HK-2 (cell line): Measurements from ENCODE around the gene SBSN.

Source experiments
- DNase-seq: peaks from one replicate; pipeline ENCODE4 v3.0.0-alpha.2; 2018; ENCODE audit not compliant: unreplicated experiment

Gene SBSN

DNA sequence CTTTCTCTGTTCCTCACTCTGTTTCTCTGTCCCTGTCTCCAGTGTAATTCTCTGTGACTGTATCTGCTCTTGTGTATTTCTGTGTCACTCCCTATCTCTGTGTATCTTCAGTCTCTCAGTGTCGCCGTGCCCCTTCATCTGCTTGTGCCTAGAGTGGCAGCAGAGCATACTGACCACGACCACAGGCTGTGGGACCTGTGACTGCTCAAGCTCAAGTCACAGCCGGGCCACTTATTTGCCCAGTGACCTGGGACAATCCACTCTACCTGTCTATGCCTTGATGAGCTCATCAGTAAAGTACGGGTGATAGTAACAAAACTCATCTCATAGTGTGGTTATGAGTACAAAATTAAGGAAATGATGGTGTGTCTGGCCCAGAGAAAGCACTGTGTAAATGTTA lies 26.0 kb upstream of the SBSN start:
- no peak for DNase-seq

DNA sequence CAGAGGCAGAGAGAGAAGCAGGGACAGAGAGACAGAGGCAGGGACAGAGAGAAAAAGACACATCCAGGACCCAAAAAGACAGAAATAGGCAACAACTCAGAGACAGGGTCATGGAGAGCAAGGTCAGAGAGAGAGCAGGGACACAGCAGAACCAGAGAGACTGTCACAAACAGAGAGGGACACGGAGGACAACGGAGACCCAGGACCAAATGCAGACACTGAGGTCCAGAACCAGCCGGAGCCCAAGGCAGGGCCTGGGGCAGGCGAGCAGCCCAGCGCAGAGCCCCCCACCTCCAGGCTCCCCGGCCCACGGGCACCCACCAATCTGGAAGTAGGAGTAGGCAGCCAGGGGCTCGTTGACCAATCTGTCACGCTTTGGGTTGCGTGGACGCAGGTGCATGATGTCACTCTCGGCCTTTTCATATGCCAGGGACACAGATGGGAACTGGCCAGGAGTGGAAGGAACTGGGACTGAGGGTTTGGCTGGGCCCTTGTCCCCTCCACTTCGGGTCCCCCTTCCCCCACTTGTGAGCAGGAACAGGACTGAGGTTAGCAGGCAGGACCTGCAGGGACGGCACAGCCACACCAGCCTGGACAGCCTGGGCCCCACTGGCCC lies 25.4 kb upstream of the SBSN start:
- DNase-seq: no peak

DNA sequence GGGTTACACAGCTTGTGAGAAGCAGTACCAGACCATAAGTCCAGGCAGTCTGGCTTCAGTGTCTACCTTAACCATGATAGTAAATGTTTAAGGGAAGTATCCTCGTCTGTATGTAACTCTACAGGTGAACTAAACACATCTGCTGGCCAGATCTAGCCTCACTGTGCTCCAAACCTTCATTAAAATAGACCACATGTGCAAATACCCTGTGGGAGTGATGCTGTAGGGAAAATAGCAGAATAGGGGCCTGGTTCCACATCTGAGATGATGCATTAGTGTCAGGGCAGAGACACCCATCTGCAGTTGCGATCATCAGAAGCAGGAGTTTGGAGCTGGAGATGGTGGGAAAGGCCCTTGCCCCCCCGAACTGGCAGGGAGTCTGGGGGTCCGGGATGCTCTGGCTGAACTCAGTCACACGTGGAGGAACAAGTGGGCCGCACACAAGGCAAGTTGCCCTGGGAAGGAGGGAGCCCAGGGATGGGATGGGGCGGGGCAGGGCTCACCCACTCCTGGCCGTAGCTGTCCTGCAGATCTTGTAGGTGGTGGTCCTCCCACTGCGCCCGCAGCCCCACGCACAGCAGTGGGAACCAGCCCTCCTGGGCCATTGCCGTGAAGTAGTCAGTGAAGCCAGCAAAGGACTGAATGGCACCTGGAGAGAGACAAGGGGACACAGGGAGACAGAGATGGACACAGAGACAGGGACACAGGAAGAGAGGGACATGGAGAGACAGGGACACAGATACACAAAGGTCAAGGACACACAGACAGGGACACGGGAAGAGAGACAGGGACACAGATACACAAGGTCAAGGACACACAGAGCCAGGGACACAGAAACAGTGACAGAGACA lies 24.6 kb upstream of the SBSN start:
- no peak for DNase-seq

DNA sequence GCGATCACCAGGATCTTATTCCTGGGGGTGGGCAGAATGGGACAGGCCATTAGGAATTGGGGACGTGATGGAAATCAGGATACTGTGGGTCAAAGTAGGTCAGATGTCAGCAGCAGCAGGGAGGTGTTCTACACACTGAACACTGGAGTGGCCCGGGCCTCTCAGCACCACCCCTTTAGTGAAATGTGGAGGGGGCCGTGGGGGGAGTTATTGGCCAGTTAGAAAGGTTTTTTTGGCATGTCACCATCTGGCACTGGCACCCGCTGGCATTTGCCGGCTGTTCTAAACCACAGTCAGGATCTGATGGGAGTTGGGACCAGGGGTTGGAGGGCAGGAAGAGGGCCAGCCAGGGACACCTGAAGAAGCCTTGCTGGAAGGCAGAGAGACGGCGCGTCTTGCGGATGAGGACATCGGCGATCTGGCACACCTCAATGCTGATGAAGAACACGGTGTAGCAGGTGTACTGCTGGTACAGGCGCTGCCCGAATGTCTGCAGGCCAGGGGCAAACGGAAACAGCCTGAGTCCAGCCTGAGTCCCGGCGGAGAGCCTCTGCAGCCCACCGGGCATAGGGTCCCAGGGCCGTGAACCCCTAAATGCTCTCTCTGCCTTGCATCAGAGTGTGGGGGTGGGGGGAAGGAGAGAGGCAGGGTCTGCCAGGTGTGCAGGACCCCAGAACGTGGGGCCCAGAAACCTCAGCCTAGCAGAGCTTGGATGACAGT lies 23.1 kb upstream of the SBSN start:
- no peak for DNase-seq

DNA sequence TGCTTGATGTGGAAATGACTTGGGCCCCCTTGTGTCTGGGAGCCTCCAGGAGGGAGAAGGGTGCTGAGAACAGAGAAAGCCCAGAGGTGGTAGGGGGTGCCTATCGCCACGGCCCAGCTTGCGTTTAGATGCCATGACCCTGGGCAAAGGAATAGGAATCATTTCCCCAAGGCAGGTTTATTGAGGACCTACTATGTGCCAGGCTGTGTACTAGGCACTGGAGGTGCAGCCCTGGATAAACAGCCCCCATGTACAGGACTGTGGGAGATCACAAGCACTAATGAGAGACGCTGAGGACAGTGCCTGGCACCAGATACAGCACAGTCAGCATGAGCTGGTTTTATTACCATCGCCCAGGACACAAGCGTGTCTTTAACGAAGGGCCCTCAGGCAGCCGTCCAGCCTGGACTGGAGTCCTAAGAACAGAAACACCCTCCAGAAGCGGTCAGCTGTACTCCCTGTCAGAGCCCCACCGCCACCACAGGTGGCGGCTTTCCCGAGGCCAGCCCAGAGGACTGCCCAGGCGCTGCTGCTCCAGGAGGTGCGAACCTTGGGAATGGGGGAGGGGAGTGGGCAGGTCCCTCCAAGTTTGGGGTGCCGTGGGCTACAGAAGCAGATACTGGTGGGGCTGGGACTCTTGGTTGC lies 21.9 kb upstream of the SBSN start:
- no peak for DNase-seq

DNA sequence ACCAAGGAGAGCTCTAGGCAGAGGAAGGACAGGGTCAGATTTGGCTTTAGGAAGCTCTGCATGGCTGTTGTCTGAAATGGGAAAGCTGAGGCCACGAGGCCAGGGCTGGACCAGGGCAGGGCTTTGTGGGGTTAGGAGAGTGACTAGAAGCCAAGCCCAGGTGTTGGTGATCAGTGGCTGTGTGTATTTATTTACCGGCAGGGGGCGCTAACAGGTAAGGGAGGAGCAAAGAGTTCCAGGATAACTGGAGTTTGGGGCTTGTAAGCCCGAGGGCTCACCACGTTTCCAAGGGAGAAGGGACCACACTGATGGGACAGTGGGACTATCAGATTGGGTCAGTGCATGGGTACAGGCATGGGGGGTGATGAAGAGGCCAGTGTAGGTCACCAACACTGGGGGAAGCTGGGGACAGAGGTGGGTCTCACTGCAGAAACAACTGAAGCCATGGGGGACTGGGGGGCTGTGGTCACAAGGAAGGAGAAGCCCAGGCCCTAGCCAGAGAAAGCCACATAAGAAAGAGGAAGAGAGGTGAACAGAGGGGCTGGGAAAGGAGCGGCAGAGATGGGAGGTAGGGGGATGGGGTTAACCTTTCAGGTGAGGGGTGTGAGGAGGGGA lies 21.2 kb upstream of the SBSN start:
- DNase-seq: peak; percentile 60

DNA sequence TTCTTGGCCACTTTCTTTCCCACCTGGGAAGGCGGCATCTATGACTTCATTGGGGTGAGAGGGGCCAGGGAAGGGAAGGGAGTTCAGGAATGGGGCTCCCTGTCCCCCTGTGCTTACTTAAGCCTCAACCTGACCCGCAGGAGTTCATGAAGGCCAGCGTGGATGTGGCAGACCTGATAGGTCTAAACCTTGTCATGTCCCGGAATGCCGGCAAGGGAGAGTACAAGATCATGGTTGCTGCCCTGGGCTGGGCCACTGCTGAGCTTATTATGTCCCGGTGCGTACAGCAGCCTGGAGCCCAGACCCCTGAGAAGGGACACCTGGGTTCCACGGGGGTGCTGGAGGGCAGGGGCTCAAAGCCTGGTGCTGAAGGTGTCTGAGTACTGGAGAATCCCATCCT lies 18.4 kb upstream of the SBSN start:
- no peak for DNase-seq

DNA sequence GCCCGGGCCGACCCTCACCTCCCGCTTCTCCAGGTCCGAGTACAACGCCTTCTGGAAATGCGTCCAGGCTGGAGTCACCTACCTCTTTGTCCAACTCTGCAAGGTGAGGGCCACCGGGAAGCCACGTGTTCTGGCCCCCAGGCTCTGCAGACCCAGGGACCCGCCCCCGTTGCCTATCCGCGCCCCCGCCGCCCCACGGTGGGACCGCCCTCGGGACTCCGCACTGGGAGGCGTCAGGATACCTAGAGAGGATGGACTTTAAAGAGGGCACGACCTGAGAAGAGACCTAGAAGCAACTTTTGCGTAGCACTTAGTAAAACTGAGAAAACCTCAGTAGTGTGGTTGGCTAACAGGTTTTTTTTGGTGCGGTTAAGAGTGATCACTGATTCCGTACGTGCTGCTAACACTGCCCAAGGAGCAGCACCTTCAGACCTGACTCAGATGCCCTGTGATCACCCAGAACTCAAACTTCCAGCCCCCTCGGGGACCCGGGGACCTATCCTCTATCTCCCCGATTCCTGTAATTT lies 17.8 kb upstream of the SBSN start:
- DNase-seq: peak; percentile 53

DNA sequence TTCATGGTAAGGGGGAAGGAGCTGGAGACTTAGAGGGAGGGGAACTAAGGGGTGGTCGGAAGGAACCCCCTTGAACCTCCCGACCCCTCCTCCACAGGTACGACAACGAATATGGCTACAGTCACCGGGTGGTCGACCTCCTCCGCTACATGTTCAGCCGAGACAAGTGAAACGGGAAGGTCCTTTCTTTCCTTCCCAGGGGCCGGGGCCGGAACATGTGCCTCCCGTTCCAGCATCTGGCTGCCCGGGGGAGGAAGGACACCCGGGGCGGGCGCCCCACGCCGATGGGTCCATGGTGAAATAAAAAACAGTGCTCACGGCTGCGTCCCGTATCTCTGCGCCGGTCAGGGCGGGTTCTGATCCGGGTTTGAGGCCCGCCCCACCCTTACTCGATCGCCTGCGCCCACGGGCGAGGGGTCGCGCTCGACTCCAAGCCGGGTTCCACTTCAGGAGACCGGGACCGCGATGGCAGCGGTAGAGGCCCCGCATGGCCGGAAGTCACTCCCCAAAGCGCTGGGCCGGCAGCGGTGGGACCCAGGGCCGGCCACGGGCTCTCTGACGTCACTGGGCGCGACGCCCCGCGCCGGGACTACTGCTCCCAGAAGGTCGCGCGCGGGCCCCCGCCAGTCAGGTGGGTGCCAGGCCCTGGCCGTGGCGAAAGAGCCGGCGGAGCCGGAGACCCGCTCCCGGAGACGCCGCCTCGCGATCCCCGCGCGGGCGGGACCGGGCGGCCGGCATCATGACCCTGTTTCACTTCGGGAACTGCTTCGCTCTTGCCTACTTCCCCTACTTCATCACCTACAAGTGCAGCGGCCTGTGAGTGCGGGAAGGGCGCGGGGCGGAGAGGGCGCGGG lies 17.1 kb upstream of the SBSN start, which contains the start of gene TMEM147:
Gene TMEM147, plus strand, starts transcription at position 626 of the 854 bp plus-strand sequence. Its CDS starts 114 bp downstream, at position 740.
- DNase-seq: peak; percentile 89

DNA sequence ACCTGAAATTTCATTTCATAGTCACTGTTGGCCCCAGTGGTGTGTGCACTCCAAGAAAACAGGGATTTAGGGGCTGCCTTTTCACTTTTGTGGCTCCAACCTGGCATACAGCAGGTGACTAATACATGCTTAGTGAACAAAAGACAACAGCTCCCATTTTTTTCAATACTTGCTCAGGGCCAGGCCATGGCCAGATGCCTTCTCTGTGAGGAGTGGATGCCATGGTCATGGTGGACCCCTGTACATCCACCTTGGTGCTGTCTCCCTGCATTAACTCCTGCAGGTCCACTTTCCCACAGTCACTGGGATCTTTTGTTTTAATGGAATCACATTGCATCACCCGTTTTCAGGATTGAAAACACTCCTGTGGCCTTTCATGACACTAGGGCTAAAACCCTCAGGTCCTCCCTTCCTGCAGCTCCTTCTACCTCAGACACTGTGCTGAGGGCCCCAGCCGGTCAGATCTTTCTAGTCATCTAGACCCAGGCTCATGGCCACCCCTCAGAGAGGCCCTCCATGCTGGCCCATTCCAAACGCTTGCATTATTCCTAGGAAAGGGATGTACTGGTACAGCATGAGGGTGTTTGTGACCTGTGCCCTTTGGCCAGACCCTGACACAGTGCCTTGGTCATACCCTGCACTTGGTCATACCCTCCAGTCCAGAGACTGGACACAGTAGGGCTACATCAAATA lies 16.1 kb upstream of the SBSN start:
- no peak for DNase-seq

DNA sequence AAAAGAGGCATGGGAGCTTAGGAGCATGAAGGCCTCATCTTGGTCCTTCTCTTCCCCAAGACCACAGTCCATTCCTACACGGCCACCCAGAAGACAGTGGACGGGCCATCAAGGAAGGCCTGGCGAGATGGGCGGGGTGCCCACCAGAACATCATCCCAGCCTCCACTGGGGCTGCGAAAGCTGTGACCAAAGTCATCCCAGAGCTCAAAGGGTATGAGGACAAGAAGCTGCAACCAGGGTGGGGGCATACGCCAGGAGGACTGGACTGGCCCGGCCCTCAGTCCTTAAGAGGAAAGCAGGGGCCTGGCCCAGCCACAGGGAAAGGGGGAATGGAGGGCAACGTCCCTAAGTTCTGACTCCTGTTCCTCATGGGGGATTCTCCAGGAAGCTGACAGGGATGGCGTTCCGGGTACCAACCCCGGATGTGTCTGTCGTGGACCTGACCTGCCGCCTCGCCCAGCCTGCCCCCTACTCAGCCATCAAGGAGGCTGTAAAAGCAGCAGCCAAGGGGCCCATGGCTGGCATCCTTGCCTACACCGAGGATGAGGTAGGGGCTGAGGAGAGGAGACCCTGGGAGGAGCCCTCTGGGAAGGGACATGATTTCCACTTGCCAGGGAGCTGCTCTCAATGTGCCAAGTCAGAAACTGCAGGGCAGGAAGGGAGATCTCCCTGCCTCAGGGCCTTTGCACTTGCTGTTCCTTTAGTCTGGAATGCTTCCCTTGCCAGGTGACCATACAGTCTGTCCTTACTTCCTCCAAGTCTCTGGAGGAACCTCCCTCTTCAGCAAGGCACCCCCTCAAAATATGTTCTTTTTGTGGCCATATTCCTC lies 15.4 kb upstream of the SBSN start:
- no peak for DNase-seq

DNA sequence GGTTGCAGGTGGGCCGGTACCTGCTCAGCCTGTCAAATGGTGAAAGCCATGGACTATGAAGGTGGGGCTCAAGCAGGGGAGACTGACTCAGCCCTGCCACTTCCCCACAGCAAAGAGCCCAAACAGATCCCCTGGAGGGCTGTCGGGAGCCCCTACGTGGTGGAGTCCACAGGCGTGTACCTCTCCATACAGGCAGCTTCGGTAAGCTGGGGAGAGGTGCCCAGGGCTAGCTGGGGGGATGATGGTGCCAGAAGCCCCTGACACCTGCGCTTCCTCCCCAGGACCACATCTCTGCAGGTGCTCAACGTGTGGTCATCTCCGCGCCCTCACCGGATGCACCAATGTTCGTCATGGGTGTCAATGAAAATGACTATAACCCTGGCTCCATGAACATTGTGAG lies 14.1 kb upstream of the SBSN start:
- DNase-seq: no peak

DNA sequence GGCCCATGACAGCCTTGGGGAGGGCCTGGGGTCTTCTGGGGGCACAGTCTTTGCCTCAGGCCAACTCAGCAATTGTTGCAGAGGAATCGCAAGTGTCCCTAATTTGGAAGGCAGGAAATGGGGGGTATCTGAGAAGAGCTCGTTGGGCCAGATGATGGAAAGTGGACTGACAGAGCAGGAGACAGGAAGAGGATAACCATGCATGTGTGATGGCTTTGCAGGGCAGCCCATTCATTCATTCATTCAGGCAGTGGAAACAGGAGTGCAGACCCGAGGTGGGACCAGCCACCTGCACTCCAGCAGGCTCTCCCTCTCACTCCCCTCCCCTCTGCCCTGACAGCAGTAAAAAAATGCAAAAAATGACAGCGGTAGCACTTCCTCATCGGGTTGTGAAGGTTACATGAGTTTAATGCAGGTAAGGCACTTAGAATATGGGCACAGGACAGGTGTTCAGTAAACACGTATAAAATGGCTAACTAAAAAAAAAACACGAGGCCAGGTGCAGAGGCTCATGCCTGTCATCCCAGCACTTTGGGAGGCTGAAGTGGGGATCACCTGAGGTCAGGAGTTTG lies 12.3 kb upstream of the SBSN start:
- no peak for DNase-seq

DNA sequence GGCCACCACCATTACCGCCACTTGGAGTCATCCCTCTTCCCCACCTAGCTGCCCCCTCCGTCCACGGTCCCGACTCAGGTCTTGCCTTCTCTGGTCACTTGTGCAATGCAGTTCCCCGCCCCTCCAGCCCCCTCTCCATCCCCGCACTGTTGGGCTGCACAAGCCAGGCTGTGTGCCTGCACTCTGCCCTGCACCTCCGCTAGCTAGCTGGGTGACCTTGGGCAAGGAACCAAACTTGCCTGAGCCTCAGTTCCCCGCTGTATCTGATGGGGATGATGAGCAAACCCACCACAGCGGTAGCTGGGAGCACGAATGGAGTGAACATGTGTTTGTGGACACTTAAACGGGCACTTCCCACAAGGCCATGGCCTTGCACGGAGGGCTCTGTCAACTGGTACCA lies 11.7 kb upstream of the SBSN start:
- no peak for DNase-seq

DNA sequence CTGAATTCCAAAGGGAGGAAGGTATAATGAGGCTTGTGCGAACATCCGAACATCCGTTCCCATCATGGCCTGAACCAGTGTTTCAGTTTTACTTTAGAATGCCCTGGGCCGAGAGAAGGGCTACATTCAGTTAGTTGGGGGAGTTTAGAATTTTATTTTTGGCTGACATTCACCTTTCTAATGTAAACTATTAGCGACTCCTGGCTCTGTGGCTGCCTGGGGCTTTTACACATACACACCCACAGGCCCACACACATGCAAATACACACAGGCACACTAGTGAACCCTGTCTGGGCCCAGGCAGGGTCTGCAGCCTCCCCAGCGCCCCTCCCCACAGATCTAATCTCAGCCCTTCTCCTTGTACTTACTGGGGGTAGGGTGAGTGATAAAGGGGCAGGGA lies 11.2 kb upstream of the SBSN start:
- no peak for DNase-seq

DNA sequence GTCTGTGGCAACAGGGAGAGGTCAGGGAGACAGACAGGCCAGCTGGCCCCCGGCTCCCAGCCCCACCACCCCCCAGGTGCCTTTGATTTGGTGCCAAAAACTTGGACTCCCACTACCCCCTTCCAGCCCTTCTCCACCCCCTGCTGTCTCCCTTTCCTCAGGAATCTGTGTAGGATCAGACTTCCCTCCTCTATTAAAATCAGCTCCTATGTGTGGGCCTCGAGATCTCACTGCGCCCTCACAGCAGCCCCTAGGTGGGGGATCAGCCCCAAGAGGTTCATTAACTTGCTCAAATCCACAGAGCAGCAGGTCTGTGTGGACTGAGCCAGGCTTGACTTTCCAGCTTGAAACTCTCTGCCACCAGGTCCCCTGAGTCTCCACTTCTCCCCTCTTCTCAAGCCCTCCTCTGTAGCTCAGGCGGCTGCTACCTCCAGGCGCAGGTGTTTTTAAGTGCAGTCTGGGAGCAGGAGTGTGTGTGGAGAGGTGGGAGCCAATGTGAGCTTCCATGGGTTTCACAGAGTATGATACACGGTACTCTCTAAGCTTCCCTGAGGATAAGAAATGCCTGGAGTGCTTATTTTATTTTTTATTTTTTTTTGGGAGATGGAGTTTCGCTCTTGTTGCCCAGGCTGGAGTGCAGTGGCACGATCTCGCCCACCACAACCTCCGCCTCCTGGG lies 6.8 kb upstream of the SBSN start:
- no peak for DNase-seq

DNA sequence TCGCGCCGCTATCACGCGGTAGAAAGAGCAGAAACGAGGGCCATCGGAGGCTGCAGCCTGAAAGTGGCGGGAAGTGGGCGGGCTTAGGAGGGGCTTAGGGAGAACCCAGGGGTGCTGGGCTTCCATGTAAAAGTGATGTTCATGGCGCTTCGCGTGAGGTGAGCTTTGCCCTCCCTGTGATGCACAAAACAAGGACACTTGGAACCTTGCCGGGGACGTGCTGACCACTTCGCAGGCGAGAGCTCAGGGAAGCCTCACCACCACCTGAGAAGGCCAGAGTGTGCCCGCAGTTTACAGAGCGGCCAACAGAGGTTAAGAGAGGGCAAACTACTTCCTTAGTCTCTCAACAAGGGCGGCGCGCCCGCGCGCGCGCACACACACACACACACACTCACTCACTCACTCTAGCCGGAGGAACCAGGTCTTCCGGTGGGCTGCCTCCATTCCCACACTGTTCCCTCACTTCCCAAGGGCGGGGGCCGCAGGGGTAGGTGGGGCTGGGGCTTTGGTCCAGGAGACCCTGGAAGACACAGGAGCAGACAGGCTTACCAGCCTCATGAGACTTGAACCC lies 5.8 kb upstream of the SBSN start:
- peak; percentile 37 for DNase-seq
